Islet of Langerhans (tissue), 1 donor: ENCODE measurements around the gene AUTS2.

Experiments
- FAIRE-seq: peaks from one replicate; lab custom pipeline; 2011; peaks lifted over from hg19 to GRCh38; lab: Jason Lieb, UNC

Gene AUTS2

DNA sequence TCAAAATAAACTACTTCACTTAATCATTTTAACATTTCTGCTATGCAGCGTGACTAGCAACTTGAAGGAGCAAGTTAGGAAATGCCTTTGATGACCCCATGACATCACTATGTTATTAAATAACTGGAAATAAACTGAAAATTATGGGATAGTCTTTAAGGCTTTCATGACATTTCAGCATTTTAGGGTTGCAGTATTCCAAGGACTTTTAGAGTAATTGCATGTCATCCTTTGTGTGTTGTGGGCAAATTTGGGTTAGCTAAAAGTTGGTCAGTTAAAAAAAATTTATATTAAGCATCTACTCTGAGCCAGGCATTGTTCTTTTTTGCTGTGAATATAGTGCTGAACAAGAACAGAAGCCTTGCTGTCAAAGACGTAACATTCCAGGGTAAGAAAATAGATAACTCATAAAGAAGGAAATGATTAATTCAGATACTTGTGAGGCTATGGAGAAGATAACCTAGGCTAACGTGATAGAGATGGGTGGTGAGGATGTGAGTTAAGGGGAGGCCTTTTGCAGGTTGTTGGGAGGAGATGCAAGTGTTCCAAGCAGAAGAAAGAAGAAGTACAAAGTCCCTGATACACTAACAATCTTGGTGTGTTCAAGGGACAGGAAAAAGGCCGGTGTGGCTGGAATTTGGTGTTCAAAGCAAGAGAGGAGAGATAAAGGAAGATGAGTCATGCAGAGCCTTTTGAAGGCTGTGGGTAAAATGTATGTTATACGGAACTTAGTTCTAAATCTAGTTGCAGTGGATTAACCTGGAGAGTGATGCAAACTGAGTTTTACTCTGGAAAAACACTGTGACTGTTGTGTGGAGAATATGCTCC is 610.2 kb downstream of the AUTS2 start:
- no peak for FAIRE-seq

DNA sequence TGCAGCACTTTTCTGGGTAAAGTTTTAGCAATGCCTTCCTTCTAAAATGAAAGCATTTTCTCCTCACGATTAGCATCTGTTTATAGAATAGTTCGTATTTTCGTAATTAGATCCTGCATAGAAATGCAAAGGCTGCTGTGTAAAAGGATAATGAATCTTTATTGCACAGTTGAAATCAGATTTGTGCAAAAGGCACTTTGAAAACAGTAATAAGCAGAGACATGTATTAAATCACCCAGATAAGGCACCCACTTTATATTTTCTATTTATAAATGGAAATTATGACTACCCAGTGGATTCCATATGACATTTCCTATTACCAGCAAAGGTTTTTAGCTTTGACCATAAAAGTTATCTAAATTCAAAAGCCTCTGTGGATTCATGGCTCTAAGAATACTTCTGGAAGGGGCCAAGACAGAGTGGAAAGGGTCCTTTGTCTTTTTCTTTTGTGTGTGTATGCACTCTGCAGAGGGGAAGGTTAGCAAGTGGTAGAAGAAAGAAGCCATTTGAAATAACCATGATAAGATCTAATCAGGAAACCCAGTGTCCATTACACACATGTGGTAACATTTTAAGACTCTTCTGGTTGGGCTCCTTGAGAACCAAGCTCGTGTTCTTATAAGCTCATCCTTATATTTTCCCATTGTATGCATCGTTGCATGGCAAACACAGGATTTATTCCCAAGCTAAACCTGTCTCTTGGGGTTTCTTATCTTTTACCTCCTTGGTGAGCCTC is 612.1 kb downstream of the AUTS2 start:
- FAIRE-seq, result no peak

DNA sequence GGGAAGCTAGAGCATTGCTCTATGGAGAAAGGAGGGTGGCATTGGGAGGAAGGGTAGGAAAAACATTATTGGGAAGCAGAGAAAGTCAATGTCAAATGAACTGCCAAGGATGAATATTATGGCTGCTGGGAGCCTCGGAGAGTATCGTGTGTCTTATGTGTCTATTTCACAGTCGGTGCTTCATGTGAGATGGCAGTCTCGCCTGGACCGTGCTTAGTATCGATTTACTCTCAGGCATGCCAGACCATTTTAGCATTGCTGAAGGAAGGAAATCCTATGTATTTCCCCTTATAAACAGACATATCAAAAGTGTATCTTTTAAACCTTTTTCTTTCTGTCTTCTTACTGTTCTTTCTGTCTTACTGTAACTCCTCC is 612.6 kb downstream of the AUTS2 start:
- FAIRE-seq, result no peak

DNA sequence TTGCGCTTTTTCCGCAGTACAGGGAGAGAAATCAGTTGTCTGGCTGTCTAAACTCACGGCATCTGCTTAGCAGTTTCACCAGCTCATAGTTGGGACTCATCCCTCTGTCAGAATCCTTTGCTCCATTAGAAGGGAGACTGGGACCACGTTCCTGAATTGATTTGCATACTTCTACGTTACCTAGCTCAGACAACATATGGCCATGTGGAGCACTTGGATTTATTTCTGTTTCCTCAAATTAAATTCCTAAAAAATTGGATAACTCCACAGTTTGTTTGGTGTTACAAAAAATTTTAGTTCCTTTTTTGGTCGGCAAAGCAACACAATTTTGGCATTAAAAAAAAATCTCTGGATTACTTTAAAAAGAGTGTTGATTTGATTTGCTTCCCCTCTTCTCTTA is 614.0 kb downstream of the AUTS2 start:
- FAIRE-seq, result no peak

DNA sequence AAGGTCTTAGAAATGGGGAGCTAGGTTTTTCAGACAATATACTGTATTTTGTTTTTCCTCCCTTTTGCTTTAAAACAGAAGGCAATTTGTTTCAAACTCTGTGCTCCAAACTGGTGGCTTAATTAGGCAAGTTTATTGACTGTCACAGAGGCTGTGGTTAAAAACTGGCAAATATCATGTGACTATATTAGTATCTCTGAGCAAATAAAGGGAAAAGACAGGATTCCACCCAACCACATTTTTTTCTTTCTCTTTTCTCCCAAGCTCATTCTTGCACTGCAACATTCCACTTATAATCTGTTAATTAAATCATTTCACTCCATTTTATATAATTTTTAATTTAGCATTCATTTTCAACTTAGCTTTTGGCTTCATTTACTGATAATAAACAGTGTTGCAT is 615.8 kb downstream of the AUTS2 start:
- no peak for FAIRE-seq

DNA sequence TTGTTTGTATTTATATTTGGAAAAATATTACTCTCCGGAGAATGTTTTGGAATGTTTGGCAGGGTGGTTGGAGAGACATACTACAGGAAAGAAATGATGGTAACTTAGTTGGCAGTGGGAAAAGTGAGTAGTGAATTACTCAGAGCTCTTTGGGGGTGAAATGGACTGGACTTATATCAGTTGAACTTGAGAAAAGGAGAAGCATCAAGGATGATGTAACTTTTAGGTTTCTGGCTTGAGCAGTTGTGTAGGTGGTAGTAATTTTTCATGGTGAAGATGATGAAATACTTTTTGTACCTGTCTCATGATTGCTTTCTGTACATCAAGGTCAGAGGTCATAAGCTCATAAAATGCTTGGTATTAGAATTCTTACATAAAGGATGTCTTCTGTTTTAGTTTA is 617.2 kb downstream of the AUTS2 start:
- no peak for FAIRE-seq

DNA sequence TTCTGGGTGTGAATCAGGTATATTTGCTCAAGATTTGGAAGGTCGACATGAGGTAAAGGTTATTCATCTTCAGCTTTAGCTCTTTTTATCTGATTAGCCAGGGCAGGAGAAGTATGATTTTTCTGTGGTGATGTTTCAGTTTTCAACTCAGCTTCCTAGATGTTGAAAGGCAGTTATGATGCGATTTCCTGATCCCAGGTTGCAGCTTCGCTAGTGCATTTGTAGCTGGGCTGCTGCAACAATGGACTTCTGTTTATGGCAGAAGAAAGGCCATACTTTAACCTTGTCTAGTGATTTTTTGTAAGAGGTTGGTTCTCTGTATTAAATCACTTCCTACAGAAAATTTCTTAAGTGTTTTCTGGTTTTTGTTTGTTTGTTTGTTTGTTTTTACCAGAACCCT is 619.3 kb downstream of the AUTS2 start:
- FAIRE-seq, result no peak

DNA sequence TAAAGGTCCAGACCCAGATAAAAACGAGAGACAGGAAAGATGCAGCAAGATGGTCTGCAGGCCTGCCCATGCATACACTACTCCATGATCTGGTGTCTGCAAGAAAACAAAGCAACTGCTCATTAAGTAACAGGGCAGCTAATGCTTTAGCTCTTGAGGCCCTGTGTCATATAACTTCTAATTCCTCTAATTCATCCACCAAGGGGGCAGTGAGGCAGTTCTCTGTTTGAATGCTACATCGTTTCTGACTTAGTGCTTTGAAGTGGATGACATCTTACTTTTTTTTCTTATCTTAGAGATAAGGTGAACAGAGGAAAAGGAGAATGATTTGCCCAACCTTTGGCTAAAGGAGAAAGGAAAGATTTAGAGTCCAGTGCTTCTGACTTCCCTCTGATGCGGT is 619.7 kb downstream of the AUTS2 start:
- FAIRE-seq, result no peak

DNA sequence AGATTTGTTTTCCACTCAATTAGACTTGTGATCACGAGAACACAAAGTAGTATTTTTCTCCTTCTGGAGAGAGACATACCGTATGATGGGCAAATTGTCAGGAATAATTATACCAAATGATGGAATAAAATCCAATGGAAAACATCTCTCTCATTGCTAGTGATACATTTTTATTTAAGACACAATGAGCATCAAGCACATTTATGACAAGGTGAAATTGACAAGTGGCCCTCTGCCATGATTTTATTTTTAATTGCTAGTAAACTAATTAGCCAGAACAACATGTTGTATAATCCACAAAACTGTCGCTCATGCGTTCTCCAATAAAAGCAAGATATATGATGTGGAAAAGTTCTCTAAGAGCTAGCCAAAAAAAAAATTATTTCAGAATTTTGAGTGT is 620.8 kb downstream of the AUTS2 start:
- FAIRE-seq, result no peak

DNA sequence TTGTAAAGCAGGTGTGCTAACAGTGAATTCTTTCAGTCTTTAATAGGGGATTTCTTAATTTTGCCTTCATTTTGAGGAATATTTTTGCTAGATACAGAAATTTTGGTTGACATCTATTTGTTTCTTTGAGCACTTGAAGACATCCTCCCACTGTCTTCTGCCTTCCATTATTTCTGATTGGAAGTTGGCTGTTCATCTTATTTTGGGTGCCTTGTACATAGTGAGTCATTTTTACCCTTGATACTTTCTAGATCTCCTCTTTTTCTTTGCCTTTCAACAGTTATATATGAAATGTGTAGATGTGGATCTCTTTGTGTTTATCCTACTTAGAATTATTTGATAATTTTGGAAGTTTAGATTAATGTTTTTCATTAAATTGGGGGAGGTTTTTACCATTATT is 631.0 kb downstream of the AUTS2 start:
- FAIRE-seq, result peak; percentile 21

DNA sequence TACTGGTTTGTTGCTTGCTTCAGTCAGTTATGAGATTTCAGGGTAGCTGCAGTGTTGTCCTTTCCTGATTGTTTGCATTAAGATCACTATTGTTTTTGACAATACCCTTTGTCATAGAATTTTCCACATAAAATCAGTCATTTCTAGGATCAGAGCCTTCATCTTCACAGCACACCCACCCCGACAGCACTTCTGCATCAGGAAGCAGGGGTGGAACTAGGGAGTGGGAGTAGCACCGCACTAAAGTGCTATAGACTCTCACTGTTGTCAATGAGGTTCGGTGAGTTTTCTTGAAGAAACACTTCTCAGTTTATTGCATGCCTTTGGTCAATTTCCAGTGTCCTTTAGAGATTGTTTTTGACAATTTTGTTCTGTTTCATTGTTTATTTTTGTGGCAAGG is 632.5 kb downstream of the AUTS2 start:
- no peak for FAIRE-seq

DNA sequence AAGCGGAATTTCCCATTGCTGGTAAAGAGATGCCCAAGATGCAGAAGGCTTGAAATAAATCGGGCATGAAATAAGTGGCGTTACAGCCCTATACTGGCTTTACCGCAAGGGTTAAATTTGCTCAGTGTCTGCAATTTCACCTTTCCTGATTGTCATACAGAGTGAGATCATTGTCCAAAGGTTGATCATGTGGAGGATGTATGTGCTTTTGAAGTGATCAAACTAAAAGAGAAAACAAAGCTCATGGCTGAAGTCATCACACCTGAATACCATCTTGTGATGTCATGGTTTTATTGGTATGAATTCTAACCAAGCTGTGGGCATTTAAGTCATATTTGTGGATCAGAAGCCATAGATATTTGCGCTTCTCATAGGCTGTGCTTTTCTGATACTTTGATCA is 635.5 kb downstream of the AUTS2 start:
- FAIRE-seq, result no peak

DNA sequence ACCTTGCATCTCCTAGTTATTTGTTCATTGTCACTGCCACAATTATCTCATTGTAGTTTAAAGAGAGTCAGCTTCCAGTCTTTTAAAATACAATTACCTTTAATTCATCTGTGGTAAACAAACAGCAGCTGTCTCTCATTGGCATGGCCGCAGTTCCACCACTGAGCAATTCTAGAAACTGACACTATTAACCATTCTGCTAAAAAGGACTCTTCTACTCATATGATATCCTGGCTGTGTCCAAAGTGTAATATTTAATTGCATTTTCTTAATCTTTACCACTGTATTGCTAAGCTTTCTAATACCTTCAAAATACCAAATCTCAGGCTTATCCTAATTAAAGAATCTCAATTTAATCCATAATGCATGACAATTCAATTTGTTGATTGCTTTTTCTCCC is 639.0 kb downstream of the AUTS2 start:
- FAIRE-seq, result no peak

DNA sequence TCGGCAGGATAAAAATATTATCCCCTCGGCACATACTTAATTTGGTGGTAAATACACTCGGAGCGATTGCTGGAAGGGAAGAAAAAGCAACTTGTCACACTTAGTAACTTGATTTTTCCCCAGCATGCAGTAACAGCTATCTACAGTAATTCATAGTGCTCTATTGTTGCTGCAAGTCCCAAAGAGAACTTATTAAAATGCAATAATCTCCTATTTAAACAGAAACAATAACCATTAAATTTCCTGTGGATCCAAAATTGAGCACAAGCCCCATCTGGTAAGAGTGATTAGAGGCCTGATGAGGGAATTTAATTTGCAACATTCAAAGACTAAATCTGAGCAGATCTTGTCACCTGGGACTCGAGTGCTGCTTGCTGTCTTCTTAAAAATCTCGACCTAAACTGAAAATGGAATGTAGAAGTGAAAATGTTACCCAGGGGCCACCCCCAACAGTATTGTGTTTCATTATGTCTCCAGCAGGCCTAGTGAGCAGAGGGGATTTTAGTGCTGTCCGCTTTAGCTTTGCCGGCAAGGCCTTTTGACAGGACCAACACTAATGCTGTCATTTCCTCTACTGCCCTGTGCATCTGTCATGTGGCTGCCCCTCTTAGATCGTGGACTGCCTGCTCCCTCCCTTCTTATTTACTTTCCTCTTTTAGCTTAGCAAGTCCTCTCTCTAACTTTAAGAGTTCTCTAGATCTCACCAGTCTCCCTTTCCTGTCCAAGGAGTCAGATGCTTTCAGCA is 639.7 kb downstream of the AUTS2 start:
- no peak for FAIRE-seq

DNA sequence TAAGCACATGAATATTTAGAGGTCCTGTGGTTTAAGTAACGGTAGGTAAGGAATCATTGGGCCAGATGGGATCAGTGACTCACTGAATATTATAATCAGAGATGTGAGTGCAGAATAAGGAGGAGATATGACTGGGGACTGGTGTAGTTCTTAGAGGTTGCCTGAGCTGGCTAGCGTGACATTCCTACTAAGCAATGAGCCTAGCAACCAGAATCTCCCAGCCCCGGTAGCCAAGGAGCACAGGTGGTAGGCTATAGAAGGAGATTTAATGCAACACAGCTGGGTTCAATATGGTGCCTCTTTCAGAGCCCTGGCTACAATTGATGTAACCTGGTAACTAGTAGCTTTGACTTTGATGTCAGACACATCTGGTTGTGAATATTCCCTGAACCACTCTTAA is 641.6 kb downstream of the AUTS2 start:
- no peak for FAIRE-seq

DNA sequence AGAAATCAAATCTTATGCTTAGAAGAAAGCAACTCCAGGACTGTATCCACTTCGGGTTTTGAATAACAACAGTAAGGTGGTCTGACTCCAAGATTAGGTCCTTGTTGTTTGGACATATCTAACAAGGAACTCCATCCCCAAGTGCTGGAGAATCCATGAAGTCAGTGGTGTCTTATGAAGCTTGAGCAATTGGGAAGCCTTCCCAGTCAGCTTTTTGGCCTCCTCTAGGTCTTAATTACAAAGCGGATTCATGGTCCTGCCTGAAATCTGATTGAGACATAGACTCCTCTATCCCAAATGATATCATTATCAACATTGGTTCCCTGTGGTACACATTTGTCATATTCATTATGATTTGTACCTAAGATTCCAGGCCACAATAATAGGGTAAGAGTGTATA is 642.6 kb downstream of the AUTS2 start:
- FAIRE-seq, result no peak

DNA sequence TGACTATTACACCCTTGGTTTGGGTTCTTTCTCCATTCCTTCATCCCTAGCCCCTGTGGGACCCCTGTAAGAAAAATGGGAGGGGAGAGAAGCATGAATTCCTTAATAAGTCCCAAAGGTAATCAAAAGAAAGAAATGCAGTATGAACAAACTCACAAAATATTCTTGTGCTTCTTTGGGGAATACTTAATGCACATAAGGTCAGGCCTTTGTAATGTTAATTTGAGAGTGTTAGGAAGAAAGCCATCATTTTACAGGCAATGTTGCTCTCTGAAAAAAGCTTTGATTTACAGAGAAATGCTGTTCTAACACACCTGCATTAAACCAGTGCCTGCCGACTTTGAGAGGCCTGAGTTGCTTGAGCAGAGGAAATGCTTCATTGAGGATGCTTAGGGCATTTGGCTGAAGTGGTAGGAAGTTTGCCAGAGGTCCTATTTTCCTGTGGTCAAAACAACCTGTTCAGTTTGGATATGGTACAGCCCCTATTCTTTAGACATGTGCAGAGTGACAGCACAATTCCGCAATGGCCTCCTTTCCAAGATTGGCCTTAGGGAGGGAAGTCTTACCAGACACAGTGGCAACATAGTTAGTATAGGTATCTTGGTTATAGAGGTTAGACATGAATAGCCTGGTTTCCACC is 643.4 kb downstream of the AUTS2 start:
- no peak for FAIRE-seq

DNA sequence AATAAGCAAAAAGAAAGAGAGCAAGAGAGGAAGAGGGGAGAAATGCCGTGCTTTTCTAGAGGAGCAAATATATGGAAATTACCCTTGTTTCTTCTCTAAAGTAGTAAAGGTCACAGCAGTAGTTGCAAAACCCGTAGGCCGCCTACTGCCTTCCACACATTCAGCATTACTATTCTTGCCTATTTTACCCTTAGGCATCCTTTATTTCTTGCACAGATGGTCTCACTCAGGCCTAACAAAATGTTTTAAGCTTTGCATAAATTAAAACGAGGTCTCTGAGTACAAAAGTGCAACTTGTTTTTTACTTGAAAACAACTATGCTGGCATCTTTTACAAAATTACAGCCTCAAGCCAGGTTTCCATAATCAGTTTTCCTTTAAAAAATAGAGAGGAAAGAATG is 644.6 kb downstream of the AUTS2 start:
- FAIRE-seq, result no peak

DNA sequence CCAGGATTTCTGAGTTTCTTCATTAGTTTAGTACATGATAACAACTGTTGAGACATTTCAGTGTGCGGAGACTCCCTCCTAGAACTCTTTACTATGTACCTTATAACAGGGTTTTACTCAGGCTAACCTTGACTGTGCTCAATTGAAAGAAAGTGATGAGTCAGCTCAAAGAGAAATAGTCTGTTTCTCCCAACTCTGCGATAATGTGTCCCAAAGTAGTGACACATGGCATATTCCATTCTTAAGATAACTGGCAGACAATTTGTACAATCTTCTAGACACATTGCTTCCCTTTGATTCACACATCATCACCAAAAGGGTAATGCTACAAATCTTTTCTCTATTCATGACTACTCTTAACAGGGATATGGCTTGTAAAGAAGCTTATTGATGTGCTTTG is 645.2 kb downstream of the AUTS2 start:
- FAIRE-seq, result no peak

DNA sequence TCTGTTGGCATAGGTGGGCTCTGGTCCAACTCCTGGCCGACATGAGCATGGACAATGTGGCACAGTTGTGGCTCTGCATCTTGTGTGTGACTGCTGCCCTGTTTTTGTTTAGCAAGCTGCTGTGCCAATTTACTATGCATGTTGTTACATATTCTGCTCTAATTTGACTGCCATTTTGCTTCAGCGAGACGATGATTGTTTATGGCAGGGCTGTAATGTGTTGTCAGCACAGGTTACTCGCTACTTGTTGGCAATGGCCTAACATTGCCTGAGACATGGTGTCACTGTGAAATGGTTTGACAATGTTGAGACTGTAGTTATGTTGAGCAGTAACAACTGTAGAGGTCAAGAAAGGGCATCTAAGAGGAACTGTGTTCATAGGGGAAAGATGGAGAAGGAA is 659.6 kb downstream of the AUTS2 start:
- FAIRE-seq, result no peak

DNA sequence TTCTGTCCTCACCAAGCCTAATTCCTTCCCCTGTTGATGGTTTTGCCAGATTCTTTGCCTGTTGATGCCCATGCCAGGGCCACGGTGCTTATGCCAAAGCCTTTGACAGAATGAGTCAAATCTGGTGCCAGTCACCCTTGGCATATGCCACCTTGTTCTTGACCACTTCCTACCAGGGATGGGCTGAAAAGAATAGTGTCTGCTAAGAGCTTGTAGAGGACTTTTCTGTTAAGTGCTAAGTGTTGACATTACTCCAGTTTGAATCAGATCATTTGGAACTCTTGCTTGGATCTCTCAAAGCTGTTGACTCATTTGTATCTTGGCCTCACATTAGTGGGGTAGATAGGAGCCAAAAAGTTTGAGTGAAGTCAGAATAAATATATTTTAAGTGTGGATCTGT is 661.2 kb downstream of the AUTS2 start:
- FAIRE-seq, result no peak

DNA sequence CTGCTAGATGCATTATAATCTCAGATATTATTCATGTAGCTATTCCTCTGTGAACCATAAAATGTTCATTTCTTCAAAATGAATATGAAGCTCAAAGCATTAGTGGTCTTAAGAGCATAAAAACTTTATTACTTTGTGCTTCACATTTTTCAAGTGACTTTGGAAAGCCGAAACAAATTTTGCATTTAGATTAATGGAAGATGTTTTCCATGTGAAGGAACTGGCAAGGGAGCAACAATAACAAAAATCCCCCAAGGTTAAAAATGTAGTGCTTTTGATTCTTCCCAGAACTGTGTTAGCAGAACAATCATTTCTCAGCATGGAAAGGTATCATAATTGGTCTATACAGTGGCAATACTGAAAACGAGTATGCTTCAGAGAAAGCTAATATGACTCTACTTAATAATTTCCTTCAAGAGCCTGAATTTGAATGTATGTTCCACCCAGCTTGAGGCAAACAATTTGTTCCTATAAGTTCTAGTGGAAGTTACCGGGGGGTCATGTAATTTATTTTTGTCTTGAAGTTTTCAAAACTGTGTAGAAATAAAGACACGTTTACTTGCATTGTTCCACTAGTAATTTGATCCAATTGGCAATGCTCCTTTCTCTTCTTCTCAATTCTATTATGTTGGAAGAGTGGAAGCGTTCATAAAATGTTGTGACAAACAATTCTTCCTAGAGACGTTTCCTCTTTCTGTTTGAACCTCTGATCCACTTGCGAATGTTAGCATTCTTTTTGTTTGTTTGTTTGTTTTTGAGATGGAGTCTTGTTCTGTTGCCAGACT is 665.4 kb downstream of the AUTS2 start:
- FAIRE-seq, result no peak
